HEK293 (cell line): ENCODE measurements around the gene KCNJ14.

Experiments
- TCF7L2 ChIP-seq: IDR thresholded peaks from 2 replicates; pipeline ENCODE4 v1.6.1; 2011; ENCODE audit warnings: low read depth, mild to moderate bottlenecking, inconsistent platforms, low read length, moderate library complexity, borderline replicate concordance
- TF ChIP-seq, protein P1 (sequence below): fragments of 450-650 bp; formaldehyde crosslinking; IDR thresholded peaks from 2 replicates; pipeline ENCODE4 v1.5.1; 2016; ENCODE audit warnings: missing biosample characterization, missing genetic modification characterization, low read depth
- TF ChIP-seq, protein P2 (sequence below): fragments of 450-650 bp; formaldehyde crosslinking; IDR thresholded peaks from 2 replicates; pipeline ENCODE4 v1.5.1; 2016; ENCODE audit warnings: missing biosample characterization, missing genetic modification characterization
- TF ChIP-seq, protein P3 (sequence below): fragments of 450-650 bp; formaldehyde crosslinking; conservative IDR thresholded peaks from 2 replicates; pipeline ENCODE4 v1.5.1; 2016; ENCODE audit warnings: low read depth, missing biosample characterization, missing genetic modification characterization

DNA sequence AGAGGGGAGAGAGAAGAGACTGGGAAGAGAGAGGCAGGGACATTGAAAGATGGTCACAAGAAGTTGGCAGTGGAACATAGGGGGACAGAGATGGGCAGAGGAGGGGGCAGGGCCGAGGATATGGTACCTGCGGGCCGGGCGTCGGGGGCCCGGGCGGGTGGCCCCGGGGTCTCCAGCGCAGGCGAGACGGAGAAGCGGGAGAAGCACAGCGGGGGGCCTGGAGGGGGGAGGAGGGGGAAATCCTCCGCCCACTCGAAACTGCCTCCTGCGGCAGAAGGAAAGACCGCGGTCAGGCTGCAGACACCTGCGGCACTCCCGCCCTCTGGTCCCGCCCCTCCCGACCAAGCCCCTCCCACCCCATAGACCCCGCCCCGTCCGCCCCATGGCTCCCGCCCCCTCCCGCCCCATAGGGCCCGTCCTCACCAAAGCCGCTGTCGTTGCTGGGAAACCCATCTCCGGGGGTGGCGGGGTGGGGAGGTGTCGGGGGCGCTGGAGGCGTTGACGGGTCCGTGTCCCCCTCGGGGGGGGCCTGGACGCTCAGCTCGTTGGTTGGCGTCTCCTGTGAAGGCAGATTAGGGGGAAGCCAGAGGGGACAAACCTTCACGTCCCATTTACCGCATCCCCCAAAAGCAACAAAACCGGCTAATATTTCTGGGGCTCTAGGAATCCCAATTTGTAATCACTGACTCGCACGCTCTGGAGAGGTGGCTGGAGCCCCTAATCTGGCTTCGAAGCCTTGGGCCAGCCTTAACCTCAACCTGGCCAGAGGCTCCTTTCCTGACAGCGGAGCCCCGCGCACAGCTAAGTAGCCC is 35.8 kb downstream of the KCNJ14 start:
- TF ChIP-seq, protein P1, sequence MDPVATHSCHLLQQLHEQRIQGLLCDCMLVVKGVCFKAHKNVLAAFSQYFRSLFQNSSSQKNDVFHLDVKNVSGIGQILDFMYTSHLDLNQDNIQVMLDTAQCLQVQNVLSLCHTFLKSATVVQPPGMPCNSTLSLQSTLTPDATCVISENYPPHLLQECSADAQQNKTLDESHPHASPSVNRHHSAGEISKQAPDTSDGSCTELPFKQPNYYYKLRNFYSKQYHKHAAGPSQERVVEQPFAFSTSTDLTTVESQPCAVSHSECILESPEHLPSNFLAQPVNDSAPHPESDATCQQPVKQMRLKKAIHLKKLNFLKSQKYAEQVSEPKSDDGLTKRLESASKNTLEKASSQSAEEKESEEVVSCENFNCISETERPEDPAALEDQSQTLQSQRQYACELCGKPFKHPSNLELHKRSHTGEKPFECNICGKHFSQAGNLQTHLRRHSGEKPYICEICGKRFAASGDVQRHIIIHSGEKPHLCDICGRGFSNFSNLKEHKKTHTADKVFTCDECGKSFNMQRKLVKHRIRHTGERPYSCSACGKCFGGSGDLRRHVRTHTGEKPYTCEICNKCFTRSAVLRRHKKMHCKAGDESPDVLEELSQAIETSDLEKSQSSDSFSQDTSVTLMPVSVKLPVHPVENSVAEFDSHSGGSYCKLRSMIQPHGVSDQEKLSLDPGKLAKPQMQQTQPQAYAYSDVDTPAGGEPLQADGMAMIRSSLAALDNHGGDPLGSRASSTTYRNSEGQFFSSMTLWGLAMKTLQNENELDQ (tag by site-specific recombination) = no peak
- TF ChIP-seq, protein P2, sequence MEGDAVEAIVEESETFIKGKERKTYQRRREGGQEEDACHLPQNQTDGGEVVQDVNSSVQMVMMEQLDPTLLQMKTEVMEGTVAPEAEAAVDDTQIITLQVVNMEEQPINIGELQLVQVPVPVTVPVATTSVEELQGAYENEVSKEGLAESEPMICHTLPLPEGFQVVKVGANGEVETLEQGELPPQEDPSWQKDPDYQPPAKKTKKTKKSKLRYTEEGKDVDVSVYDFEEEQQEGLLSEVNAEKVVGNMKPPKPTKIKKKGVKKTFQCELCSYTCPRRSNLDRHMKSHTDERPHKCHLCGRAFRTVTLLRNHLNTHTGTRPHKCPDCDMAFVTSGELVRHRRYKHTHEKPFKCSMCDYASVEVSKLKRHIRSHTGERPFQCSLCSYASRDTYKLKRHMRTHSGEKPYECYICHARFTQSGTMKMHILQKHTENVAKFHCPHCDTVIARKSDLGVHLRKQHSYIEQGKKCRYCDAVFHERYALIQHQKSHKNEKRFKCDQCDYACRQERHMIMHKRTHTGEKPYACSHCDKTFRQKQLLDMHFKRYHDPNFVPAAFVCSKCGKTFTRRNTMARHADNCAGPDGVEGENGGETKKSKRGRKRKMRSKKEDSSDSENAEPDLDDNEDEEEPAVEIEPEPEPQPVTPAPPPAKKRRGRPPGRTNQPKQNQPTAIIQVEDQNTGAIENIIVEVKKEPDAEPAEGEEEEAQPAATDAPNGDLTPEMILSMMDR (tag by site-specific recombination) = no peak
- TF ChIP-seq, protein P3, sequence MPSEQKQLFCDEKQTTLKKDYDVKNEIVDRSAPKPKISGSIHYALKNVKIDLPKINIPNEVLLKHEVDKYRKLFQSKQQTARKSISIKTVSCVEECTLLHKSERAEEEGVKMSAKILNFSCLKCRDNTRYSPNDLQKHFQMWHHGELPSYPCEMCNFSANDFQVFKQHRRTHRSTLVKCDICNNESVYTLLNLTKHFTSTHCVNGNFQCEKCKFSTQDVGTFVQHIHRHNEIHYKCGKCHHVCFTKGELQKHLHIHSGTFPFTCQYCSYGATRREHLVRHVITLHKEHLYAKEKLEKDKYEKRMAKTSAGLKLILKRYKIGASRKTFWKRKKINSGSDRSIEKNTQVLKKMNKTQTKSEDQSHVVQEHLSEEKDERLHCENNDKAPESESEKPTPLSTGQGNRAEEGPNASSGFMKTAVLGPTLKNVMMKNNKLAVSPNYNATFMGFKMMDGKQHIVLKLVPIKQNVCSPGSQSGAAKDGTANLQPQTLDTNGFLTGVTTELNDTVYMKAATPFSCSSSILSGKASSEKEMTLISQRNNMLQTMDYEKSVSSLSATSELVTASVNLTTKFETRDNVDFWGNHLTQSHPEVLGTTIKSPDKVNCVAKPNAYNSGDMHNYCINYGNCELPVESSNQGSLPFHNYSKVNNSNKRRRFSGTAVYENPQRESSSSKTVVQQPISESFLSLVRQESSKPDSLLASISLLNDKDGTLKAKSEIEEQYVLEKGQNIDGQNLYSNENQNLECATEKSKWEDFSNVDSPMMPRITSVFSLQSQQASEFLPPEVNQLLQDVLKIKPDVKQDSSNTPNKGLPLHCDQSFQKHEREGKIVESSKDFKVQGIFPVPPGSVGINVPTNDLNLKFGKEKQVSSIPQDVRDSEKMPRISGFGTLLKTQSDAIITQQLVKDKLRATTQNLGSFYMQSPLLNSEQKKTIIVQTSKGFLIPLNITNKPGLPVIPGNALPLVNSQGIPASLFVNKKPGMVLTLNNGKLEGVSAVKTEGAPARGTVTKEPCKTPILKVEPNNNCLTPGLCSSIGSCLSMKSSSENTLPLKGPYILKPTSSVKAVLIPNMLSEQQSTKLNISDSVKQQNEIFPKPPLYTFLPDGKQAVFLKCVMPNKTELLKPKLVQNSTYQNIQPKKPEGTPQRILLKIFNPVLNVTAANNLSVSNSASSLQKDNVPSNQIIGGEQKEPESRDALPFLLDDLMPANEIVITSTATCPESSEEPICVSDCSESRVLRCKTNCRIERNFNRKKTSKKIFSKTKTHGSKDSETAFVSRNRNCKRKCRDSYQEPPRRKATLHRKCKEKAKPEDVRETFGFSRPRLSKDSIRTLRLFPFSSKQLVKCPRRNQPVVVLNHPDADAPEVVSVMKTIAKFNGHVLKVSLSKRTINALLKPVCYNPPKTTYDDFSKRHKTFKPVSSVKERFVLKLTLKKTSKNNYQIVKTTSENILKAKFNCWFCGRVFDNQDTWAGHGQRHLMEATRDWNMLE (tag by site-specific recombination) = no peak
- TF ChIP-seq TCF7L2 = no peak
